Panc1 (cell line): ENCODE data around the gene SLC27A3.

Experiments
- CTCF ChIP-seq: fragments of 450-650 bp; IDR thresholded peaks from 2 replicates; pipeline ENCODE4 v1.5.1; 2017; ENCODE audit warnings: mild to moderate bottlenecking
- REST ChIP-seq, 2 experiments: IDR thresholded peaks; 2 replicates each; pipeline ENCODE4 v1.6.1; 2011 to 2012; ENCODE audit warnings: low read depth in 2 of 2, control low read depth in 1 of 2, low read length in 1 of 2, mild to moderate bottlenecking in 1 of 2, moderate library complexity in 1 of 2; ENCODE audit not compliant: insufficient read depth in 1 of 2

- TF ChIP-seq CTCF, result no peak
- TF ChIP-seq REST (IDR thresholded peaks at IDR 0.05; ENCODE audit: insufficient read depth in 1 of 2, low read depth in 2 of 2, low read length in 1 of 2), result no peak
These were observed 52.2 kb downstream of the SLC27A3 start for GRCh38 chr1:153827168-153827964.
